Neural progenitor cell (in vitro differentiated cells): ENCODE measurements around the gene NFKBIA. TPM values are rescaled to one million over a fixed set of nuclear protein-coding genes. Genes with fewer than 3 reads are reported as not detected.
A peak's percentile ranks its signal among the peaks of the same experiment; 100 is the strongest.

Experiments
- DNase-seq: peaks from one replicate; pipeline ENCODE4 v3.0.0-alpha.2; 2016; ENCODE audit warnings: low spot score
- H2AFZ ChIP-seq: fragments of 200-600 bp; sonication (generic); replicated peaks from 2 replicates; pipeline ENCODE4 v1.6.1; 2016; ENCODE audit warnings: antibody characterized with exemption
- H3F3A ChIP-seq: fragments of 200-600 bp; sonication (generic); 2 replicates; pipeline ENCODE4 v1.6.1; 2016; ENCODE audit warnings: antibody characterized with exemption, low read depth
- H3K27ac ChIP-seq: fragments of 200-600 bp; sonication (generic); 2 replicates; pipeline ENCODE4 v1.5.1; 2016; ENCODE audit warnings: mild to moderate bottlenecking
- H3K27me3 ChIP-seq: fragments of 200-600 bp; sonication (generic); 2 replicates; pipeline ENCODE4 v1.6.1; 2016; ENCODE audit warnings: mild to moderate bottlenecking, moderate library complexity
- H3K36me3 ChIP-seq: fragments of 200-600 bp; sonication (generic); 2 replicates; pipeline ENCODE4 v1.5.1; 2016
- H3K4me1 ChIP-seq: fragments of 200-600 bp; sonication (generic); 2 replicates; pipeline ENCODE4 v1.6.1; 2016; ENCODE audit warnings: mixed run types
- H3K4me2 ChIP-seq: fragments of 200-600 bp; sonication (generic); 2 replicates; pipeline ENCODE4 v1.6.1; 2016
- H3K4me3 ChIP-seq: fragments of 200-600 bp; sonication (generic); 2 replicates; pipeline ENCODE4 v1.5.1; 2016
- H3K79me2 ChIP-seq: fragments of 200-600 bp; sonication (generic); 2 replicates; pipeline ENCODE4 v1.6.1; 2016; ENCODE audit warnings: low read depth
- H3K9ac ChIP-seq: fragments of 200-600 bp; sonication (generic); 2 replicates; pipeline ENCODE4 v1.6.1; 2016
- H3K9me3 ChIP-seq: fragments of 200-600 bp; sonication (generic); 2 replicates; pipeline ENCODE4 v1.5.1; 2016; ENCODE audit warnings: low read depth
- H4K20me1 ChIP-seq: fragments of 200-600 bp; sonication (generic); 2 replicates; pipeline ENCODE4 v1.6.1; 2016; ENCODE audit warnings: low read depth
- H3K27ac Mint-ChIP-seq: 3 replicates; pipeline ENCODE4 v1.8.0; 2021; ENCODE audit warnings: mixed read lengths
- H3K27me3 Mint-ChIP-seq: 2 replicates; pipeline ENCODE4 v1.8.0; 2022; ENCODE audit warnings: low read depth, mild to moderate bottlenecking, inconsistent platforms, moderate library complexity, mixed read lengths; ENCODE audit not compliant: insufficient read depth
- H3K36me3 Mint-ChIP-seq: 3 replicates; pipeline ENCODE4 v1.8.0; 2021; ENCODE audit warnings: mixed read lengths
- H3K4me1 Mint-ChIP-seq: 3 replicates; pipeline ENCODE4 v1.8.0; 2021; ENCODE audit warnings: mixed read lengths
- H3K4me3 Mint-ChIP-seq: 3 replicates; pipeline ENCODE4 v1.8.0; 2021; ENCODE audit warnings: mild to moderate bottlenecking, moderate library complexity, mixed read lengths
- H3K9me3 Mint-ChIP-seq: 3 replicates; pipeline ENCODE4 v1.8.0; 2020; ENCODE audit warnings: mixed read lengths
- EZH2 ChIP-seq: fragments of 200-600 bp; sonication (generic); IDR thresholded peaks from 2 replicates; pipeline ENCODE4 v1.6.1; 2017; ENCODE audit warnings: antibody characterized with exemption, mild to moderate bottlenecking, moderate library complexity
- EZH2phosphoT487 ChIP-seq: fragments of 200-600 bp; sonication (generic); IDR thresholded peaks from 2 replicates; pipeline ENCODE4 v1.6.1; 2017; ENCODE audit warnings: antibody characterized with exemption
- total RNA-seq: library from RNA; depleted of rRNA; stranded (reverse); fragments of >200 nt; gene quantifications from 2 replicates; pipeline ENCODE4 v1.2.3, GENCODE V29; 2015; ENCODE audit warnings: low replicate concordance
- TF ChIP-seq, protein P1 (sequence below): fragments of 200-600 bp; sonication (generic); IDR thresholded peaks from 2 replicates; pipeline ENCODE4 v1.5.1; 2017; ENCODE audit warnings: antibody characterized with exemption, mild to moderate bottlenecking

NFKBIA gene
- total RNA-seq, 1 donor from 2014 or later: 26.4 TPM

- no peaks in the 10 kb centered on the region for H3K9me3 ChIP-seq
- H3K4me1 ChIP-seq: peaks cover 10% of the 10 kb centered on the region
- no peak overlapping the region for H3K9ac ChIP-seq
- H4K20me1 ChIP-seq: no peaks in the 10 kb centered on the region
- no peaks in the 10 kb centered on the region for H3K27me3 ChIP-seq
- Mint-ChIP-seq H3K27ac (peak overlapping the region; percentile 52), H3K9me3 (no peaks in the 10 kb centered on the region), H3K4me1 (peaks cover 32% of the 10 kb centered on the region), H3K4me3 (no peak overlapping the region), H3K27me3 (peaks cover 2% of the 10 kb centered on the region), H3K36me3 (no peaks in the 10 kb centered on the region)
- no peak overlapping the region for H2AFZ ChIP-seq
- no peak for DNase-seq
- no peak overlapping the region for H3K4me2 ChIP-seq
- H3K27ac ChIP-seq: no peak overlapping the region
- H3K79me2 ChIP-seq: no peaks in the 10 kb centered on the region
- TF ChIP-seq EZH2: no peak
- no peak for TF ChIP-seq EZH2phosphoT487
- TF ChIP-seq, protein P1, sequence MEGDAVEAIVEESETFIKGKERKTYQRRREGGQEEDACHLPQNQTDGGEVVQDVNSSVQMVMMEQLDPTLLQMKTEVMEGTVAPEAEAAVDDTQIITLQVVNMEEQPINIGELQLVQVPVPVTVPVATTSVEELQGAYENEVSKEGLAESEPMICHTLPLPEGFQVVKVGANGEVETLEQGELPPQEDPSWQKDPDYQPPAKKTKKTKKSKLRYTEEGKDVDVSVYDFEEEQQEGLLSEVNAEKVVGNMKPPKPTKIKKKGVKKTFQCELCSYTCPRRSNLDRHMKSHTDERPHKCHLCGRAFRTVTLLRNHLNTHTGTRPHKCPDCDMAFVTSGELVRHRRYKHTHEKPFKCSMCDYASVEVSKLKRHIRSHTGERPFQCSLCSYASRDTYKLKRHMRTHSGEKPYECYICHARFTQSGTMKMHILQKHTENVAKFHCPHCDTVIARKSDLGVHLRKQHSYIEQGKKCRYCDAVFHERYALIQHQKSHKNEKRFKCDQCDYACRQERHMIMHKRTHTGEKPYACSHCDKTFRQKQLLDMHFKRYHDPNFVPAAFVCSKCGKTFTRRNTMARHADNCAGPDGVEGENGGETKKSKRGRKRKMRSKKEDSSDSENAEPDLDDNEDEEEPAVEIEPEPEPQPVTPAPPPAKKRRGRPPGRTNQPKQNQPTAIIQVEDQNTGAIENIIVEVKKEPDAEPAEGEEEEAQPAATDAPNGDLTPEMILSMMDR: no peak
- H3F3A ChIP-seq: no peaks in the 10 kb centered on the region
- no peaks in the 10 kb centered on the region for H3K36me3 ChIP-seq
- no peak overlapping the region for H3K4me3 ChIP-seq
These were observed 51.0 kb downstream of the NFKBIA start for GRCh38 chr14:35353409-35354172.

DNA sequence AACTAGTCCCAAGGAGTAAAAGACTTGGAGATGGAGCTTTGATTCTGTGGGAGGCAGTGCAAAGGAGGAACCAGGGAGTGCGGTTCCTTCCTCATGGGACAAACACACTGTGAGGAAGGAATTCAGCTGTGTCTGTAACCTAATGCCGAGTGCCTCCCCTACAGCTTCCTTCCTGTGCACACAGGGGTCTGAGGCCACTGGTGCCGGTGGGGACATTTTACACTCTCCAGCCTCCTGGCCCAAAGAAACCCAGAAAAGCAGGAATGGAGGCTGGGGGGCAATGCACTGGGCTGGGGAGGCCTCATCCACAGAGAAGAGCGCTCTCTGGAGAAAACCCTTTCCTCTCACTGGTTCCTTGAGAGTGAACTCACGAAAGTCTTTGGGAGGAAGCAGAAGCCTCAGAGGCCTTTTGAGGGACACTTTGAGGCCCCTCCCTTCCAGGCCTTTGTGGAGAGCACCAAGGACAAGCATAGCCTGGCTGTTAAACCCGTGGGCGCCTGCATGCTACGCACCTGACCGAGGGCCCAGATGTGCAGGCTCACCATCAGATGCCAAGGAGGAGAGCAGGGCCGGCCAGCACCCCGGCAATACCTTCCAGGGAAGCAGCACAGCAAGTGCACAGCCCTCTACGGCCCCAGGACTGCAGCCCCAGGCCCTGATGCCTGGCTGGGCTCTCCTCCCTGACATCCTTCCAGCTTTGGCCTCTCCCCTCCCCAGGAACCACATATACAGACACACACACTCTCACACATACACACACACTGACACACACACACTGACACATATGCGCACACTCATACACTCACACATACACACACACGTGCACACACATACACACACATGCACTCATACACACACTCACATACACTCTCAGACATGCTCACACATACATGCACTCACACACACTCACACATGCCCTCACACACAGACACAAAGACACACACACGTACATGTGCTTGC, 52.0 kb downstream of the NFKBIA start:
- Histone ChIP-seq H3F3A (no peaks in the 10 kb centered on the region), H3K4me1 (peaks cover 13% of the 10 kb centered on the region), H2AFZ (peak overlapping the region; percentile 90), H3K79me2 (no peaks in the 10 kb centered on the region), H3K36me3 (no peaks in the 10 kb centered on the region), H3K9ac (no peak overlapping the region), H3K4me2 (no peak overlapping the region), H4K20me1 (no peaks in the 10 kb centered on the region), H3K27ac (no peak overlapping the region), H3K9me3 (no peaks in the 10 kb centered on the region), H3K4me3 (no peak overlapping the region), H3K27me3 (no peaks in the 10 kb centered on the region)
- no peak overlapping the region for H3K4me3 Mint-ChIP-seq
- H3K27ac Mint-ChIP-seq: peak overlapping the region; percentile 52
- H3K36me3 Mint-ChIP-seq: no peaks in the 10 kb centered on the region
- peaks cover 40% of the 10 kb centered on the region for H3K4me1 Mint-ChIP-seq
- peaks cover 6% of the 10 kb centered on the region for H3K27me3 Mint-ChIP-seq
- TF ChIP-seq, protein P1: no peak
- TF ChIP-seq EZH2phosphoT487: no peak
- no peak for TF ChIP-seq EZH2
- no peaks in the 10 kb centered on the region for H3K9me3 Mint-ChIP-seq
- DNase-seq: no peak

GRCh38 chr14:35351897-35352273, 52.7 kb downstream of the NFKBIA start:
- no peaks in the 10 kb centered on the region for H4K20me1 ChIP-seq
- H3F3A ChIP-seq: no peaks in the 10 kb centered on the region
- no peak overlapping the region for H3K4me3 Mint-ChIP-seq
- H3K9me3 Mint-ChIP-seq: no peaks in the 10 kb centered on the region
- TF ChIP-seq EZH2: no peak
- TF ChIP-seq, protein P1: no peak
- no peak for TF ChIP-seq EZH2phosphoT487
- peak overlapping the region; percentile 90 for H2AFZ ChIP-seq
- H3K27me3 ChIP-seq: no peaks in the 10 kb centered on the region
- no peaks in the 10 kb centered on the region for H3K36me3 Mint-ChIP-seq
- H3K4me2 ChIP-seq: no peak overlapping the region
- no peak overlapping the region for H3K27ac ChIP-seq
- H3K9me3 ChIP-seq: no peaks in the 10 kb centered on the region
- peaks cover 17% of the 10 kb centered on the region for H3K4me1 ChIP-seq
- peaks cover 46% of the 10 kb centered on the region for H3K4me1 Mint-ChIP-seq
- no peak overlapping the region for H3K4me3 ChIP-seq
- H3K36me3 ChIP-seq: no peaks in the 10 kb centered on the region
- DNase-seq: no peak
- no peak overlapping the region for H3K9ac ChIP-seq
- no peaks in the 10 kb centered on the region for H3K79me2 ChIP-seq
- peaks cover 7% of the 10 kb centered on the region for H3K27me3 Mint-ChIP-seq
- H3K27ac Mint-ChIP-seq: peak overlapping the region; percentile 40

Other genes starting within 250 kb of the NFKBIA start
- gene PSMA6, start 112.4 kb downstream of the NFKBIA start, total RNA-seq: 241 and 344 TPM in 2 replicates
- not detected in 2 replicates for gene INSM2, start 129.4 kb upstream of the NFKBIA start, total RNA-seq